Ishikawa (cell line): Measurements from ENCODE around the gene CIT.

Source experiments
- CREB1 ChIP-seq: IDR thresholded peaks from 2 replicates; pipeline ENCODE4 v1.6.1; 2012; ENCODE audit warnings: low read depth
- NFIC ChIP-seq: IDR thresholded peaks from 2 replicates; pipeline ENCODE4 v1.6.1; 2012
- TCF12 ChIP-seq: IDR thresholded peaks from 2 replicates; pipeline ENCODE4 v1.6.1; 2012; ENCODE audit warnings: low read depth
- USF1 ChIP-seq: IDR thresholded peaks from 2 replicates; pipeline ENCODE4 v1.6.1; 2012

DNA sequence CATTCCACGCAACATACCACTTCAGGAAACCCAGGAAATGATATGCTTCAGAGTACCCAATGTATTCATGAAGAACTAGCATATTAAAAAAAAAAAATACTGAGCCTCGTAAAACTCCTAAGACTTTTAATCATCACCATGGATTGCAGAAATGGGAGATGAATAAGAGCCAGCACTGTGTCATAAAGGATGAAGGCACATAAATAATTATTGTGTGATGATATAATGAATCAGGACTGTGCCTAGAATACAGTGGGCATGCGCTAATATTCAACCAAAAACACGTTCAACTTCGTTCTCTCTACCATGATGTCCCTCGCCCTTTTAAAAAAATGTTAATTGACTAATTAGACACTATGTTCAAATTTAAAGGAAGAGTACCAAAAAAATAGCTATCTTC is 68.7 kb downstream of the CIT start:
- TF ChIP-seq NFIC (no peak), TCF12 (no peak), USF1 (no peak), CREB1 (no peak)
